HG03280 (cell line): ENCODE measurements around the gene RTN4RL1.
"Not testable (repeated sequence)": the region's sequence is repeated elsewhere in the genome, so short reads cannot be mapped to it uniquely, and the experiment has no call there.

ENCODE experiments used
- ATAC-seq: cut with Tn5 transposase; IDR thresholded peaks from one replicate; pipeline ENCODE4 v1.9.1; 2021; ENCODE audit warnings: mild to moderate bottlenecking, moderate library complexity; ENCODE audit not compliant: unreplicated experiment

Gene RTN4RL1

DNA sequence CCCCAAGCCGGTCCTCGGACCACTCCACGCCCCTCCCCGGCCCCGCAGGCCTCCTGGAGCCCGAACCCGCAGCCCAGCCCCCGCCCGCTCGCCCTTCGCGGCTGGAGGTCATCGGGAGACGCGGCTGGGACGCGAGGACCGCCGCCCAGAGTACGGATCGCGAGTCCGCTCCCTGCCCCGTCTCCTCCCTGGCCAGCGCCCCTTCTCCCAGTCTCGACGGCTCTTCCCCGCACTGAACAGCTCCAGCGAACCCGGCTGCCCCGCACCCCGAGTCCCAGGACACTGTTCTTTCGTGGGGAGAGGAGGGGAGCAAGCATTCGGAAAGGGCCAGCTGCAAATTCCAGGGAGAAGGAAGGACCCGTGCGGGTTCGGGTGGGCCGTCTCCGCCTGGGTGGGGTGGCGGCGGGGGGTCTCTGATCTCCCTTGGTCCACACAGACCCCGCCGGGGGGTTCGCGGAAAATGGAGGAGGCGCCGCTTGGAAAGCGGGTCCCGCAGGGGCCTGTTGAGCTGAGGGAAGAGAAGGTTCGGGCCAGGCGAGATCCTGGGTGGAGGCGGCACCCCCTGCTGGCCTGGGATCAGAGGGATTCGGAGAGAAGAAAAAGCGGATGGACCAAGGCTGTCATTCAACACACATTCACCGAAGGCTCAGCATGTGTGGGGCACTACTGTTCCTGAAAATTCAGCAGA is 632 bp upstream of the RTN4RL1 start:
- ATAC-seq: no peak

DNA sequence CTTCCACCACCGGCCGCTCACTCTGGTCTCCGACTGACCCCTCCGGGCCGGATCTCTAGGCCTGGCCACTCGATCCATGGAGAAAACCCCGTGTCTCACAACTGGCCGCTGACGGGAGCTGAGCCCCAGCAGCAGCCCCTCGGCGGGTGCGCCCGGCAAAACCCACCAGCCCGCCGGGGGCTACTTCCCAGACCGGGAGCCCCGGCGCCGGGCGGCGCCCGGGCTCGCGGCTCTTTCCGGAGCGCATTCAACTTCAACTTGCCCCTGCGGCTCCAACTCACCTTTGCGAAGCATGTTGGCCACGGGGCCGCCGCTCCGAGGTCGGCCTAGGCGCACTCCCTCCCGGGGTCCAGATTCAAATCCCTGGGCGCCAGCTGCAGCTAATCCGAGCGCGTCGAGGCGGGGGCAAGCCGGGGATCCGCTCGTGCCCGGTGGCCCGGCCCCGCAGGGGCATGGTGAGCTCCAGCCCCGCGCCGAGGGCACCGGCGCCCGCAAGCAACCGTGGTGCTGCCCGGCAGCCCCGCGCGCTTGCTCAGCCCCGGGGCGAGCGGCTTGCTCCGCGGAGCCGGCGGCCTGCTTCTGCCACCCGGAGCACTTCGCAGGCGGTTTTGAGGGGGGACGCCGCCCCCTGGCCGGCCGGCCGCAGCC is 438 bp downstream of the RTN4RL1 start:
- no peak for ATAC-seq

DNA sequence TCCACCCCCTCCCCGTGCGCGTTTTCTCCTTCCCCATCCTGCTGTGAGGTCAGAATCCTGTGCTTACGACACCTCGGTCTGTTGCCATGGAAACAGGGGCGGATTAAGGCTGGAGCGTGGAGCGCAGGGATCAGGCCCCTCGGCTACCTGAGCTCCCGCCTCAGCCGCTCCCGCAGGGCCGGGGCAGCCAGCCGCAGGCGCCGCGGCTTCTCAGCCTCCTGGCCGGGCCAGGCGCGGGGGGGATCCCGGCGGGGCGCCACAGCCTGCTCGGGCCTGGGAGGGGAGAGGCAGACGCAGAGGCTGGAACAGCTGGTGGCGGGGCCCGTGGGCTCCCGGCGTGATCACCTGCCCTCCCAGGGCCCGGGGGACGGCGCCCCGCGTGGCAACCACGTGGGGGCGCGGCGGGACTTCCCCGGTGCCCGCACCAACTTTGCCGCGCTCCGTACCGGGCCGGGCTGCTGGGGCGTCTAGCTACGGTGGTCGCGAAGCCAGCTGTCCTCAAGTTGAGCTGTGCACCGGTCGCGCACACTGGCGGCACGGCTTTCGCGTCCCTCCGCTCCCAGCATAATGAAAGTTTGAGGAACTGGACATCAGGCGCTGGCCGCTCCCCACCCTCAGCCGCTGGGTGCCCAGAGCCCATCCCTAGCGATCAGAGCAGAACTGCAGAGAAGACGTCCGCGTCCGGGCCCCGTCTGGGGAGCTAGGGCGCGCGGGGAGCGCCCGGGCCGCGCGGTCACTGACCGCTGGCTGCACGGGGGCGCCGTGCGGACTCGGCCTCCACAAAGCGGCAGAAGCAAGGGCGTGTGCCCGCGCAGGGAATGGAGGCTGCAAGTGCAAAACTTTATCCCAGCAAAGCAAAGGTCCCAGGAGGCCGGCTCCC is 1.2 kb downstream of the RTN4RL1 start:
- no peak for ATAC-seq

DNA sequence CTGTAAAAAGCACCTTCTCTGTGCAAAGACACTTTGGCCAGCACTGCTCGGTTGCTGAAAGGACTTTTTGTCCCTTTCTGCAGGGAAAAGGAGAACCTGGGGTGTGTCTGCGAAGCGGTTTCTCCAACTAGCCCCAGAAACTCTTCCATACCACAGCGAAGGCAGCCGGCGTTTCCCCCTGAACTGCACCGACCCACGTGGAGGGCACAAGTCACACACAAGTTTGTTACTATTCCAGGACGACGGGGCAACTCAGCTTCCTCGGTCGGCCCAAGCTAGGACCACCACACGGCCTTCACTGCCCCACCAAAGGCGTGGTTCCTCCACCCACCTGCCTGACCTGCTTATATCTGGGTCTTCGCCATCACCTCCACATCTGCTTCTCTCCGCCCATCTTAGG is 1.9 kb downstream of the RTN4RL1 start:
- no peak for ATAC-seq

DNA sequence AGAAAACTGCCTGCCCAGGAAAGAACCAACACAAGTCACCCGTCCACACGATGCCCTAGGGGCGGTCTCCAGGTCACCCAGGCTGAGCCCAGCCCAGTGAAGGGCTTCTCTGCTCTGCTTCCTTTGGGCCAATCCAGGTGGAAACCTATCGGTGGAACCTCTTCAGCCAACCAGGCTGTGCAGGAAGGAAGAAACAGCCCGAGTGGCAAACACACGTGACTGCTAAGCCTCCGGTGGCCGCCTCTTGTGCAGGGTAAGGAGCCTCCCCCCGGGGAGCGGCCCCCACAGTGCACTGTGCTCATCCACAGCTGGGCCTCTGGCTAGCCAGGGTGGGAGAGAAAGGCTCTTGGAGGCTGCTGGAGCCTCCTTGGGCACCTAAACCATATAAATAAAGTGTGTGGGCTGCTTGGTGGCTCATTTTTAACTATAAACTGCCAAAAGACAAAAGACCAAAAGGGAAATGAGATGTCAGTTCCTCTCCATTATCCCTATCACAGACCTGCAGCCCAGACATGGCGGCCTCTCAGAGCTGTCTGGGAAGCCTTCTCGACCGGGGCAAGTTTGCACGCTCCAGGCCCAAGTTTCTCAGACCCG is 2.4 kb downstream of the RTN4RL1 start:
- no peak for ATAC-seq

DNA sequence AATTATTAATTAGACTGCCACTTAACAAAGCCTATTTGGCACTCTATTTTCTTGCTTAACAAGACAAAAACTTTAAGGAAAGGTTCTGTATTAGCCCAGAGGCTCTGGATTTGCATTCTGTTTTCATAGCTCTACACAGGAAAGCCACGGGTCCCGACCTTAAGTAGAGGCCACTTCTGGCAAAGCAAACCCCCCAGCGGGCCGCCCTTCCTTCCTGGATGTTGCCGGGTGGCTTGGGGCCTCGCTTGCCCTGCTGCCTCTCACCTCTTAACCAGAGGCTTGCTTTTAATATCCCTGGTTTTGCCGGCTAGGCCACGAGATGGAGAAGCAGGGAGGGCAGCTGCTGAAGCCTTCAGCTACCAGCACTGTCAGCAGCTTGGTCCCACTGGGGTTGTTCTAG is 4.4 kb downstream of the RTN4RL1 start:
- no peak for ATAC-seq

DNA sequence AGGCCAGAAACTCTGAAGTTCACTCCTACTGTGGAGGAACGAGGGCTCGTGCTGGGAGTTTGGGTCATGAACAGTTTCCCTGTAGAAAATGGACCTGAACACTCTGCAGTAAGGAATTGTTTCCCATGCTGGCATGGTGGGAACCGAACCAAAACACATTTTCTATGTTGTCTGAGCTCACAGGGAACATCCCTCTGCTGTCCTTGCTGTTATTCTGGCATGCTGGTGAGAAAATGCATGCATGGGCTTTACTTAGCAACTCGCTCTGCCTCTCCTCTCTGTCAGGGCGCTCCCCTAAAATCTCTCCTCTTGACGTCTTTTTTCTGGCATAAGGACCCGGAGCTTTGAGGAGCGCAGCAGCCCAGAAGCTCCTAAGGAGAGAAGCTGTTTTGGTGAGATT is 5.4 kb downstream of the RTN4RL1 start:
- ATAC-seq: no peak

DNA sequence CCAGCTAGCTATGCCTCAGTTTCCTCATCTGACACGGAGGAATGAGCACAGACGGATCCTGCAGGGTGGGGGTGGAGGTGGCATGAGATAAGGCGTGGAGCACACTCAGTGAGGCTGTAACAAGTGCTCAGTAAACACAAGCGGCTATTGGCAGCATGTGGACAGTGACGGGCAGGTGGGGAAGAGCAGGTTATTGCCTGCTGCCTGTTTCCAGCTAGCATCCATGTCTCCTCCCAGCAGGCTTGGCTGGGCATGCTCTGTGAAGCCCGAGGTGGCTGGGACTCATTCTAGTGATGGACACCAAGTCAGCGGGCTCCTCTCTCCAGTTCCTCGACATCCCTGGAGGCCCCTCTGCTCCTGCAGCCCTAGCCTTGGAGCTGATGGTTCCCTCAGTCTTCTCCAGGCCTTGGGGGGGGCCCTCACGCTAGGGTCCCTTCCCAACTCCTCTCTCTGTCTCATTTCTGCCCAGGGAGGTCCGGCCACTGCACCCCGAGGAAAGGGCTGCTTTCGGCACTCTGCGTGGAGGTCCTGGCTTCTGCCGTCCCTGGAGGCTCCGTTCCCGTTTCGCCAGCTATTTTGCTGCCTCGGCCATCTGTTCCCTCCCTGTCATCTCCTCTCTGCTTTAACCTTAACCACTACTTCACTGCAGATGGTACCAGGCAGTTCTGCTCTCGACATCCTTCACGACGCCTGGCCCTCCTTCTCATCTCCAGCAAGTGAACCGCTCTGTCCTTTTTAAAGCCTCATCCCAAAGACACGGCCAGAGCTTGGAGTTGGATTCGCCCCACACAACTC is 6.2 kb downstream of the RTN4RL1 start:
- ATAC-seq: no peak

DNA sequence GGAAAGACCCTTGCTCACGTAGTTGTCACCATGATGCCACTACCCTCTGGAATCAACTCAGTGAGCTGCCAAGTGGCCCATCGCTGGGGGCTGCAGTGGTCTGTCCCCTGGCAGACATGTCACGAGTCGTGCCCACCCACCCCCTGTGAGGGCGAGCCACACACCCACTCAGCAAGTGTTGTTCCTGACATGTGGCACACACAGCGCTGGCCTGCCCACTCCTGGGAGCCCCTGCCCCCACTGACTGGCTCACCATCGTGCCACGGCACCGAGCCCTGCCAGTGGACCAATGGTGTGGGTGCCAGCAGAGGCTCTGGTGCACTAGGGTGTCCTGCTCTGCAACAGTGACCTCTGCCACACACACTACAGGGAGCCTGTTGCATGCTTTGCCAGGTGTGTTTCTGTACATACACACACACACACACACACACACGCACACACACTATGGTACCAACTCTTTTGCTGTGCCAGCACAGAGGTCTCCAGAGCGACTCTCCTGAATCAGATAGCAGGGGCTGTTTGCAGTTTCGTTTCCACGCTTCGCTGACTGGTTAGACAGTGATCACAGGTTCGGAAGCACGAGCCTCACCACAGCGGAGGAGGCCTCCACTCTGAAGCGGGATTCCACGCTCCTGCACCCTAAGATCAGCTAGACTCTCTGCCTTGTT is 7.7 kb downstream of the RTN4RL1 start:
- no peak for ATAC-seq

DNA sequence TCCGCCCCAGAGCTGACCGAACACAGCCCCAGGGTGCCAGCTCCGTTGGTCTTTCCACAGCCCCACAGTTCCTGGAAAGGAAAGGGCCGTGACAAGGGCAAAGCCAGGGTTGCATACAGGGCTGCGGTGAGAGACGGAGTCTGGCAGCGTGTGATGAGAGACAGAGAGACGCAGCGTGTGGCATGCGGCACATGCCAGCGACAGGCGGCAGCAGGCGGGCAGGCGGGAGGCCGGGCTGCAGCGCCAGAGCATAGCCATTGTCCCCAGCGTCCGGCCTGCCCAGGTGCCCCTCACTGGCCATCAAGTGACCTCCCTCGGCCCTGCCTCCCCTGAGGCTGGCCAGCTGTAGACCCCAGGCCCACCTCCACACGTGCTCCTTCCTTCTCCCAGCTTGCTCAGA is 8.6 kb downstream of the RTN4RL1 start:
- ATAC-seq: no peak

DNA sequence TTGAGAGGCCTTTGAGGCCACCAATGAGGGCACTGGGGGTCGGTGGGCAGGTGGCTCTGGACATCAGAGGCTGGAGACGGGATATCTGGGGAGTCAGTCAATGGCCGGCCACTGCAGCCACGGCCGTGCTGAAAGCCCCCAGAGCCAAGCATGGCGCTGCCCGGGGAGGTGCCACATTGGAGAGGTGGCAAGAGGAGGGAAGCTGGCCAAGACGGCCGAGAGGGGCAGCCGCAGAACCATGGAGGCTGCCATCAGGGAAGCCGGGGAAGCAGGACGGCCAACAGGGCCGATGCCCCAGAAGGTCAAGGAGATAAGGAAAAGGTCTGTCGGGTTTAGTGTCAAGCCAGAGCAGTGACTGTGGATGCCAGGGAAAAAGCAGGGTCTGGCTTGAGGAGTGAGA is 9.8 kb downstream of the RTN4RL1 start:
- ATAC-seq: no peak

DNA sequence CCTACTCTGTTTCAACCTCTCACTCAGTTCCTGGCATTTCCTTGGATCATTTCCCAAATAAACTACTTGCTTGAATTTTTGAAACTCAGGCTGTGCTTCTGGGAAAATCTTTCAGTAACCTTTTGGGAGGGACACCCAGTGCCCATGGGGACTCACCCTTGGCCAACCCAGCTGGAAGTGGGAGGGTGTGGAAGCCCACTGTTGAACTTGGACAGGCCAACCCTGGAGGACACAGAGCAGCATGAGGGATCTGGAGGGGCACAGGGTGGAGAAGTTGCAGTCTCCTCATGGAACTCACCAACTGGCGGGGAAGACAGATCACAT is 11.2 kb downstream of the RTN4RL1 start:
- no peak for ATAC-seq

DNA sequence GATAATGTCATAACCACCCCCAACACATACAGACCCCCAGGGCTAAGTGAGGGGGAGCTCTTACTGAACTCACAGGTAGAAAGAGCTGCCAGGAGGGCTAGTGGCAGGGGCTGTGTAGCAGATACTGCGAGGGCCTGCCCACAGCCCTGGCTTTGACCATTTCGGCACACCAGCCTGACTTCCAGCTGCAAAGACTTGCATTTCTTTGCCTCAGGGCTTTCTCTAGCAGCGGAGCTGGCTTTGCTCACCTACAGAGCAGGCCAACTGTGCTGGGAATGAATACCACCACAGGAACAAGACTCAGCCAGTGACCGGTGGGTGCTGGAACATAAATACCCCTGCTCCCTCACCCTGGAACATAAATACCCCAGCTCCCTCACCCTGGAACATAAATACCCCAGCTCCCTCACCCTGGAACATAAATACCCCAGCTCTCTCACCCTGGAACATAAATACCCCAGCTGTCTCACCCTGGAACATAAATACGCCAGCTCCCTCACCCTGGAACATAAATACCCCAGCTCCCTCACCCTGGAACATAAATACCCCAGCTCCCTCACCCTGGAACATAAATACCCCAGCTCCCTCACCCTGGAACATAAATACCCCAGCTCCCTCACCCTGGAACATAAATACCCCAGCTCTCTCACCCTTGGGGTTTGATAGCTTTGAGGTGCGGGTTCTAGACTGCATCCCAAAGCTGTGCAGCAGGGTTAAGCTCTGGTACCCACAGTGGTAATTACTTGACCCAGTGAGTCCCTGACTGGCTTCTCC is 11.7 kb downstream of the RTN4RL1 start:
- ATAC-seq: not testable (repeated sequence)

DNA sequence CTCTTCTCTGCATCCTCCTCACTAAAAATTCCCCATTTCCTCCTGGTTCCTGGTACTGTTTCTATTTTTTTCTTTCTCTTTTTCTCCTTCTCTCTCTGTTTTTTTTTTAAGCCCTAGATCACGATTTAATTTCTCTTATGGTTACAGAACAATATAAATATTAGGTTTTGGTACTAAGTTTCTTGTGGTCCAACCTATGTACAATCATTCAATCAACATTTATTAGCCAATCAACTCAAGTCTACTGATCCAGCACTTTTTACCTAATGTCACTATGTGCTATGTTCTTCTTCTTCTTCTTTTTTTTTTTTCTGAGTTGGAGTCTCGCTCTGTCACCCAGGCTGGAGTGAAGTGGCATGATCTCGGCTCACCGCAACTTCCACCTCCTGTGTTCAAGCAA is 12.6 kb downstream of the RTN4RL1 start:
- ATAC-seq: no peak

DNA sequence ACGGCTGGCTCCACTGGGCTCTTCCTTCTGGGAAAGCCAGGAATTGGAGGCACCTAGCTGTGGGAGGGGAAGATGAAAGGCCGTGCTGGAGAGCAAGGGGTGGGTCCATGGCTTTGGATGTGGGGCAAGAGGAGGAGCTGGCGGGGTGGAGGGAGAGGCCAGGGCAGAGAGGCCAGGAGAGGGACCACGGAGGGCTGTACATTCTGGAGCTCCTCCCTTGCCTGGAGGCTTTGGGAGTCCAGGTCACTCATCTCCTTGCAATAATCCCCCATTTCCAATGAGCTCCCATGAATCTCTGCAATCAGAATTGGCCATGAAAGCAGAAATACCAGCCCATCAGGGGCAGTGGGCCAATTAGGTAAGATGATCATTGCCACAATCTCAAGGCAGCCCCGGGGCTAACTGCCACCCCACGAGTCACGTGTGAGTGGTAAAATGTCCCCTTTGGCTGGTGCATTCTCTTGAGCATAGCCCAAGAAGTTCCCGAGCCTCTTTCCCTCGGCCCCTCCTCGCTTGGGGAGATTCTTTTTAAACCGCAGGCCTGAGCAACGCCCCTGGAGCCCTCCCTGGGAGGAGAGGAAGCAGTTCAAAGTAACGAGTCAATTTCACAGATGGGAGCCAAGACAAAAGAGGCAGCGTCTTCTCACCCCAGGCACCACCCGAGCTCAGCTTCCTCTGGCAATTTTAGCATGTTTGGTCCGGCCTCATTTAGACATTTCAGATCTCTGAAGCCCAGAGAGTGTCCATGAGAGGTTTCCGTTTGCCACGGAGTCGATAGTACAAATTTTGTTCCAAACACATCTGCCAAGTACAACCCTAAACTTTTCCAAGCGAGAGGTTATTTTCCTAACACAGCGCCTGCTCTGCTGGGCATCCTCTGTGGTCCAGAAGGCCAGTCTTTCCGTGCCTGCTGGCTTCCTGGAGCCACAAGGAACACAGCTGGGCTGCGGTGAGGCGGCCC is 13.4 kb downstream of the RTN4RL1 start:
- no peak for ATAC-seq

DNA sequence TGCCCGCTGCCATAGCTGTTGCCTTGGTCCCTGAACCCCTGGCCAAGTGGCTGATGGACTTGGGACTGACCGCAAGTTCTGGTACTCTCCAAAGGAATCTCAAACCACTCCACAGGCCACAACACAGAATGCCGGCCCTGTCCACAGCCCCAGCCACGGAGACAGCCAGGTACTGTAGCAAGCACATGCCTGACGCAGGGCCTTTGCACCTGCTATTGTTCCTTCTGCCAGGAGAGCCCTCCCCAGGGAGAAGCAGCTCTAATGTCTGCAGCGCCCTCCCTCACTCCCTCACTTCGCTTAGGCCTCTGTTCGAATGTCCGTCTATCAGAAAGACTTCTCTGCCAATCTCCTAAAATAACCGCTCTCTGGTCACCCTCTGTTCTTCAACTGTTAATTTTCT is 15.4 kb downstream of the RTN4RL1 start:
- no peak for ATAC-seq

DNA sequence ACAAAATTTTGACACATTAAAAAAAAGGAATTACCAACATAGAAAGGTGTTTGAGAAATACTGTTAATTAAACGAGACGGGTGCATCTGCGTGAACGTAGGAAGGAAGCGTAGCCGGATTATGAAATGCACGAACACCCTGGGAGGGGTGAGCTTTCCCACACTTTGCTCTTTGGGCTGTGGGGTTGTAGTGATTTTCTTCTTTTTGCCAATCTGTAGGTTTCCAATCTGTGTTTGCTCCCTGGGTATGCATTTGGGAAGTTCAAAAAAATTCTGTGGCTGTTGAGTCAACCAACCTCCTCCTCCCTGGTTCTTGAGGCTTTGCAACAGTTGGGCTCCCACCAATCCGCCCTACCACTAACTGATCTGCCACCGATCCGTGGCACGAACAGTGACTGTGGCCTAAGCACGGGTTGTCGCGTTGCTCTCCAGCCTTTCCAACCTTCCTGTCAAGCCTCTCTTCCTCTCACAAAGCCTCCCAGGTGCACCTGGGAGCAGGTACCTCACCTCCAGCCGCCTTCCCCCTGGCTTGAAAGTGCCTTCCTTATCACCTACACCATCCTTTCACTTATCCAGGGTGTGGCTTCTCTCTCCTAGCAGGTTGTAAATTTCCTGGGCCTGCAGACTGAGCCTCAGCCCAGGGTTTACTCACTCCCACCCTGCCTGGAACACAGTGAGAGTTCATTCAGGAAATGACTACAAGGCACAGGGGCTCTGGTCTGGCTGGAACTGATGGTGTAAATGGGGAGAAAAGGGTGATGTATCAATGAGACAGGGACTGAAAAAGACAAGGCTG is 16.6 kb downstream of the RTN4RL1 start:
- ATAC-seq: no peak
